ENCODE data around the gene FIBP.

DNA sequence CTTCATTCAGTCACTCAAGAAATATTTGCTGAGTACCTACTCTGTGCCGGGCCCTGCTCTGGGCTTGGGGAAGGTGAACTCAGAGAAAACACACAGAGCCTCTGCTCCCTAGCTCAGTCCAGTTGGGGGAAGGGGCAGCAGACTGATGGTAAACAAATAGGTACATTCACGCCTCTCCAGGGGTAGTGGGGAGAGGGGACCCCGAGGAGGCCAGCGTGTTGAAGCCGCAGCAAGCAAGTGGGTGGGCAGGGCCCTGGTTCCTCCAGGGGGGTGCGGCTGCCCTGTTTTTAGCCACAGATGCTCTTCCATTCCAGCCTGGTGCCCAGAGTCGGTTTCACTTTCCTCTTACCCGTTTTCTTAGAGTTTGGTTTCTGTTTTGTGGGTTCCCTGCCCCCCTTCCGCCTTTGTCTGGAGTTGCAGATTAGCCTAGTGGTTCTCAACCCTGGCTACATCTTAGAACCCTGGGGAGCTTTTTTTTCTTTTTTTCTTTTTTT is 39.7 kb upstream of the FIBP start:
- TF ChIP-seq POLR2A (IDR thresholded peaks at IDR 0.05) = no peak
- TF ChIP-seq, protein P1, sequence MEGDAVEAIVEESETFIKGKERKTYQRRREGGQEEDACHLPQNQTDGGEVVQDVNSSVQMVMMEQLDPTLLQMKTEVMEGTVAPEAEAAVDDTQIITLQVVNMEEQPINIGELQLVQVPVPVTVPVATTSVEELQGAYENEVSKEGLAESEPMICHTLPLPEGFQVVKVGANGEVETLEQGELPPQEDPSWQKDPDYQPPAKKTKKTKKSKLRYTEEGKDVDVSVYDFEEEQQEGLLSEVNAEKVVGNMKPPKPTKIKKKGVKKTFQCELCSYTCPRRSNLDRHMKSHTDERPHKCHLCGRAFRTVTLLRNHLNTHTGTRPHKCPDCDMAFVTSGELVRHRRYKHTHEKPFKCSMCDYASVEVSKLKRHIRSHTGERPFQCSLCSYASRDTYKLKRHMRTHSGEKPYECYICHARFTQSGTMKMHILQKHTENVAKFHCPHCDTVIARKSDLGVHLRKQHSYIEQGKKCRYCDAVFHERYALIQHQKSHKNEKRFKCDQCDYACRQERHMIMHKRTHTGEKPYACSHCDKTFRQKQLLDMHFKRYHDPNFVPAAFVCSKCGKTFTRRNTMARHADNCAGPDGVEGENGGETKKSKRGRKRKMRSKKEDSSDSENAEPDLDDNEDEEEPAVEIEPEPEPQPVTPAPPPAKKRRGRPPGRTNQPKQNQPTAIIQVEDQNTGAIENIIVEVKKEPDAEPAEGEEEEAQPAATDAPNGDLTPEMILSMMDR (IDR thresholded peaks at IDR 0.05 in 4 of 5, conservative IDR thresholded peaks at IDR 0.05 in 1 of 5) = no peak
